ENCODE measurements around the gene TEKT3.

The TEKT3 gene

GRCh38 chr17:15266325-15267125 is 74.9 kb downstream of the TEKT3 start:
- H3K4me3 ChIP-seq (ENCODE audit: low read depth, low read length) = no peak overlapping the region
- DNase-seq (ENCODE audit: low read depth) = no peak
- TF ChIP-seq POLR2A (IDR thresholded peaks at IDR 0.05; ENCODE audit: extremely low read depth, insufficient read length) = no peak
- TF ChIP-seq, protein P1, sequence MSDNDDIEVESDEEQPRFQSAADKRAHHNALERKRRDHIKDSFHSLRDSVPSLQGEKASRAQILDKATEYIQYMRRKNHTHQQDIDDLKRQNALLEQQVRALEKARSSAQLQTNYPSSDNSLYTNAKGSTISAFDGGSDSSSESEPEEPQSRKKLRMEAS (IDR thresholded peaks at IDR 0.05; ENCODE audit: low read depth, low read length) = no peak
- no peak for TF ChIP-seq MYC (IDR thresholded peaks at IDR 0.05; ENCODE audit: low read depth, low read length)
- no peak for TF ChIP-seq CTCF (IDR thresholded peaks at IDR 0.05; ENCODE audit: low read depth, low read length)

- H3K4me3 ChIP-seq (ENCODE audit: low read depth, low read length) = no peak within 1 kb of the TSS
- TF ChIP-seq MYC (IDR thresholded peaks at IDR 0.05; ENCODE audit: low read depth, low read length) (no peak), CTCF (IDR thresholded peaks at IDR 0.05; ENCODE audit: low read depth, low read length) (no peak), POLR2A (IDR thresholded peaks at IDR 0.05; ENCODE audit: extremely low read depth, insufficient read length) (no peak)
- TF ChIP-seq, protein P1 (IDR thresholded peaks at IDR 0.05; ENCODE audit: low read depth, low read length) = no peak
- DNase-seq (ENCODE audit: low read depth) = no peak
Measured at GRCh38 chr17:15265131-15265530, 76.3 kb downstream of the TEKT3 start, which contains the start of gene PMP22. Gene PMP22, minus strand, starts transcription at chr17:15265326. Its CDS starts 4,599 bp downstream, at chr17:15260727.

GRCh38 chr17:15264542-15264941 is 76.9 kb downstream of the TEKT3 start:
- TF ChIP-seq POLR2A (IDR thresholded peaks at IDR 0.05; ENCODE audit: extremely low read depth, insufficient read length) = no peak
- no peak for TF ChIP-seq CTCF (IDR thresholded peaks at IDR 0.05; ENCODE audit: low read depth, low read length)
- no peak for TF ChIP-seq MYC (IDR thresholded peaks at IDR 0.05; ENCODE audit: low read depth, low read length)
- TF ChIP-seq, protein P1 (IDR thresholded peaks at IDR 0.05; ENCODE audit: low read depth, low read length) = no peak
- no peak for DNase-seq (ENCODE audit: low read depth)
- no peak overlapping the region for H3K4me3 ChIP-seq (ENCODE audit: low read depth, low read length)

DNA sequence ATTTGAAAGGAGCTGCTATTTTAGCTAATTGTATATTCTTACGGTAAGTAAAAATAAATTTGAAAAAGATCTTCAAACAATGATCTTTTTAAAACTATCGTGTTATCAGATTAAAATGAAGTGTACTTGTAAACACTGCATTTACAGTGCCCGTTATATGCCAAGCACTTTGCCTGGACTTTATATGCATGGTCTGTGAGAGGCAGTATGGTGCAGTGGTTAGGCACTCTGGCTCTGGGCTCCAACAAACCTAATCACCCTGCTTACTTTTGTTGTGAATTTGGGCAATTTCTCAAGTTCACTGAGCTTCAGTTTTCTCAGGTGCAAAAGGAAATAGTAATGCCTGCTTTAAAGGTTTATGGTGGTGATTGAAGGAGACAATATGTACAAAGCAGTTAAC is 77.7 kb downstream of the TEKT3 start:
- DNase-seq (ENCODE audit: low read depth) = no peak
- H3K4me3 ChIP-seq (ENCODE audit: low read depth, low read length) = no peak overlapping the region

DNA sequence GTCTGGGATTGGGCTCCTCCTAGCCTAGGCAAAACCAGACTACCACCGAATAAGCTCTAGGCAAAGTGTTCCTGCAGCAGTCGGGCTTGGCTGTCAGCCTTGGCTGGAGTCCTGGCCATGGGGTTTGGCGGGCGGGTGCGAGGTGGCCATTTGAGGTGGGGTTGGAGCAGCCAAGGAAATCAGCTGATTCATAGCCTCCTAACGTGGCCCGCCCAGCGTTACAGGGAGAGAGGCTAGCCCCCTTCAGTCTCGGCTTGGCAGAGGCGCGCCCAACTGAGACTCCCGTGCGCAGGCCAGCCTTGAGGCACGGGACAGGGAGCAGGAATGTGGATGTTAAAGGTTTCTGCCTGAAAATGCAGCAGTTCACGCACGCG is 78.2 kb downstream of the TEKT3 start:
- TF ChIP-seq MYC (IDR thresholded peaks at IDR 0.05; ENCODE audit: low read depth, low read length) (no peak), CTCF (IDR thresholded peaks at IDR 0.05; ENCODE audit: low read depth, low read length) (no peak), POLR2A (IDR thresholded peaks at IDR 0.05; ENCODE audit: extremely low read depth, insufficient read length) (no peak)
- TF ChIP-seq, protein P1 (IDR thresholded peaks at IDR 0.05; ENCODE audit: low read depth, low read length) = no peak
- no peak overlapping the region for H3K4me3 ChIP-seq (ENCODE audit: low read depth, low read length)
- DNase-seq (ENCODE audit: low read depth) = no peak

More for the DNA sequence above, 77.7 kb downstream of the TEKT3 start:
- TF ChIP-seq, protein P1 (IDR thresholded peaks at IDR 0.05; ENCODE audit: low read depth, low read length) = no peak
- TF ChIP-seq MYC (IDR thresholded peaks at IDR 0.05; ENCODE audit: low read depth, low read length) = no peak
- no peak for TF ChIP-seq POLR2A (IDR thresholded peaks at IDR 0.05; ENCODE audit: extremely low read depth, insufficient read length)
- TF ChIP-seq CTCF (IDR thresholded peaks at IDR 0.05; ENCODE audit: low read depth, low read length) = no peak

Data from NB4 (cell line).